GM12878 (cell line): ENCODE measurements around the gene EPHB1.

Experiments
- CHD1 ChIP-seq: IDR thresholded peaks from 2 replicates; pipeline ENCODE4 v1.6.1; 2012; ENCODE audit warnings: low read depth, low read length, improper control_type of control experiment
- HCFC1 ChIP-seq: fragments of 150-350 bp; IDR thresholded peaks from 2 replicates; pipeline ENCODE4 v1.6.1; 2014; ENCODE audit warnings: low read length
- POLR2AphosphoS5 ChIP-seq: IDR thresholded peaks from 2 replicates; pipeline ENCODE4 v1.6.1; 2011; ENCODE audit warnings: mild to moderate bottlenecking, low read length, inconsistent platforms
- RAD21 ChIP-seq: IDR thresholded peaks from 2 replicates; pipeline ENCODE4 v1.6.1; 2011; ENCODE audit warnings: mild to moderate bottlenecking, low read depth, low read length, moderate library complexity; ENCODE audit not compliant: insufficient read depth
- SPI1 ChIP-seq: IDR thresholded peaks from 2 replicates; pipeline ENCODE4 v1.6.1; 2011; ENCODE audit warnings: low read depth, mild to moderate bottlenecking, low read length, moderate library complexity, borderline replicate concordance; ENCODE audit not compliant: insufficient read depth
- ZNF274 ChIP-seq: IDR thresholded peaks from one replicate; pipeline ENCODE4 v1.8.0; 2011; ENCODE audit not compliant: insufficient read length, insufficient read depth
- TF ChIP-seq, protein P1 (sequence below), 3 experiments: IDR thresholded peaks in 2 of 3; conservative IDR thresholded peaks in 1 of 3; 2 replicates each; pipeline ENCODE4 v1.5.1; 2011; ENCODE audit warnings: low read depth in 3 of 3, low read length in 3 of 3, mild to moderate bottlenecking in 3 of 3, control low read depth in 2 of 3, moderate library complexity in 2 of 3, inconsistent platforms in 1 of 3, mixed read lengths in 1 of 3; ENCODE audit not compliant: control insufficient read depth in 2 of 3, insufficient read depth in 1 of 3; ENCODE audit errors: extremely low read depth in 1 of 3
- TF ChIP-seq, protein P2 (sequence below): fragments of 450-650 bp; IDR thresholded peaks from 2 replicates; pipeline ENCODE4 v1.6.1; 2016; ENCODE audit warnings: mild to moderate bottlenecking, moderate library complexity, borderline replicate concordance

DNA sequence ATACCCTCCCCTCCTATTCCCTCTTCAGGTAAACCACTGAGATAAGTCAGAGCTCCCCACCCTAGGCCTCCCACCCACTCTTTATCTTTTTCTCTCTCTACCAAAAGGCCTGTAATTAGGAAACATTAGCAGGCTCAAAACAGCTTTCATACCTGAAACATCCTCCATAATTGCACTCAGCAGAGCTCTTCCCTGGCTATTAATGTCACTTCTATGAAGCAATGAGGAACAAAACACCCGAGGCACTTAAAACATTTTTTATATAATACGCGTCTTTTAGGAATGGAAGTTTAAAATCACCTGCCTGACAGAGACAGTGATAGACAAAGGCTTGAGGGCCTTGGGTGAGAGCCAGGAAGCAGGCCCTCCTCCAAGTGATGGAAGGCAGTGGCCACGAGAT, 138.9 kb downstream of the EPHB1 start:
- TF ChIP-seq, protein P1, sequence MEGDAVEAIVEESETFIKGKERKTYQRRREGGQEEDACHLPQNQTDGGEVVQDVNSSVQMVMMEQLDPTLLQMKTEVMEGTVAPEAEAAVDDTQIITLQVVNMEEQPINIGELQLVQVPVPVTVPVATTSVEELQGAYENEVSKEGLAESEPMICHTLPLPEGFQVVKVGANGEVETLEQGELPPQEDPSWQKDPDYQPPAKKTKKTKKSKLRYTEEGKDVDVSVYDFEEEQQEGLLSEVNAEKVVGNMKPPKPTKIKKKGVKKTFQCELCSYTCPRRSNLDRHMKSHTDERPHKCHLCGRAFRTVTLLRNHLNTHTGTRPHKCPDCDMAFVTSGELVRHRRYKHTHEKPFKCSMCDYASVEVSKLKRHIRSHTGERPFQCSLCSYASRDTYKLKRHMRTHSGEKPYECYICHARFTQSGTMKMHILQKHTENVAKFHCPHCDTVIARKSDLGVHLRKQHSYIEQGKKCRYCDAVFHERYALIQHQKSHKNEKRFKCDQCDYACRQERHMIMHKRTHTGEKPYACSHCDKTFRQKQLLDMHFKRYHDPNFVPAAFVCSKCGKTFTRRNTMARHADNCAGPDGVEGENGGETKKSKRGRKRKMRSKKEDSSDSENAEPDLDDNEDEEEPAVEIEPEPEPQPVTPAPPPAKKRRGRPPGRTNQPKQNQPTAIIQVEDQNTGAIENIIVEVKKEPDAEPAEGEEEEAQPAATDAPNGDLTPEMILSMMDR (IDR thresholded peaks at IDR 0.05 in 2 of 3, conservative IDR thresholded peaks at IDR 0.05 in 1 of 3; ENCODE audit: control insufficient read depth in 2 of 3, extremely low read depth in 1 of 3, insufficient read depth in 1 of 3, low read depth in 3 of 3, low read length in 3 of 3): no peak
- no peak for TF ChIP-seq CHD1
- no peak for TF ChIP-seq ZNF274
- TF ChIP-seq SPI1: no peak
- no peak for TF ChIP-seq POLR2AphosphoS5
- TF ChIP-seq RAD21: no peak
- TF ChIP-seq, protein P2, sequence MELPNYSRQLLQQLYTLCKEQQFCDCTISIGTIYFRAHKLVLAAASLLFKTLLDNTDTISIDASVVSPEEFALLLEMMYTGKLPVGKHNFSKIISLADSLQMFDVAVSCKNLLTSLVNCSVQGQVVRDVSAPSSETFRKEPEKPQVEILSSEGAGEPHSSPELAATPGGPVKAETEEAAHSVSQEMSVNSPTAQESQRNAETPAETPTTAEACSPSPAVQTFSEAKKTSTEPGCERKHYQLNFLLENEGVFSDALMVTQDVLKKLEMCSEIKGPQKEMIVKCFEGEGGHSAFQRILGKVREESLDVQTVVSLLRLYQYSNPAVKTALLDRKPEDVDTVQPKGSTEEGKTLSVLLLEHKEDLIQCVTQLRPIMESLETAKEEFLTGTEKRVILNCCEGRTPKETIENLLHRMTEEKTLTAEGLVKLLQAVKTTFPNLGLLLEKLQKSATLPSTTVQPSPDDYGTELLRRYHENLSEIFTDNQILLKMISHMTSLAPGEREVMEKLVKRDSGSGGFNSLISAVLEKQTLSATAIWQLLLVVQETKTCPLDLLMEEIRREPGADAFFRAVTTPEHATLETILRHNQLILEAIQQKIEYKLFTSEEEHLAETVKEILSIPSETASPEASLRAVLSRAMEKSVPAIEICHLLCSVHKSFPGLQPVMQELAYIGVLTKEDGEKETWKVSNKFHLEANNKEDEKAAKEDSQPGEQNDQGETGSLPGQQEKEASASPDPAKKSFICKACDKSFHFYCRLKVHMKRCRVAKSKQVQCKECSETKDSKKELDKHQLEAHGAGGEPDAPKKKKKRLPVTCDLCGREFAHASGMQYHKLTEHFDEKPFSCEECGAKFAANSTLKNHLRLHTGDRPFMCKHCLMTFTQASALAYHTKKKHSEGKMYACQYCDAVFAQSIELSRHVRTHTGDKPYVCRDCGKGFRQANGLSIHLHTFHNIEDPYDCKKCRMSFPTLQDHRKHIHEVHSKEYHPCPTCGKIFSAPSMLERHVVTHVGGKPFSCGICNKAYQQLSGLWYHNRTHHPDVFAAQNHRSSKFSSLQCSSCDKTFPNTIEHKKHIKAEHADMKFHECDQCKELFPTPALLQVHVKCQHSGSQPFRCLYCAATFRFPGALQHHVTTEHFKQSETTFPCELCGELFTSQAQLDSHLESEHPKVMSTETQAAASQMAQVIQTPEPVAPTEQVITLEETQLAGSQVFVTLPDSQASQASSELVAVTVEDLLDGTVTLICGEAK: no peak
- TF ChIP-seq HCFC1: no peak
